WTC11 (cell line): ENCODE data around the gene PDZD2. TPM values are rescaled to one million over a fixed set of nuclear protein-coding genes. Genes with fewer than 3 reads are reported as not detected.

ENCODE experiments used
- ATAC-seq: fragments of 200-7000 bp; cut with Tn5 transposase; 2 replicates; pipeline ENCODE4 v1.10.0; 2021; ENCODE audit warnings: mild to moderate bottlenecking, moderate library complexity
- CTCF ChIA-PET: fragments of 300-600 bp; sonication (Branson Sonifier 250); formaldehyde crosslinking; loops from one replicate; lab custom pipeline; 2021; ENCODE audit warnings: antibody characterized with exemption; lab: Charles Lee
- POLR2A ChIA-PET: fragments of 350-600 bp; sonication (Branson Sonifier 250); formaldehyde crosslinking; loops from one replicate; lab custom pipeline; 2021; ENCODE audit warnings: antibody characterized with exemption; lab: Charles Lee
- DNase-seq: peaks from one replicate; pipeline ENCODE4 v3.0.0; 2021; ENCODE audit warnings: low spot score
- H3K27ac Mint-ChIP-seq: 2 replicates; pipeline ENCODE4 v1.8.0; 2021; ENCODE audit warnings: mixed read lengths
- H3K27me3 Mint-ChIP-seq: 2 replicates; pipeline ENCODE4 v1.8.0; 2021; ENCODE audit warnings: low read depth, mild to moderate bottlenecking, moderate library complexity, mixed read lengths
- H3K36me3 Mint-ChIP-seq: 2 replicates; pipeline ENCODE4 v1.8.0; 2021; ENCODE audit warnings: mixed read lengths
- H3K4me1 Mint-ChIP-seq: 2 replicates; pipeline ENCODE4 v1.8.0; 2022; ENCODE audit warnings: mixed read lengths
- H3K4me3 Mint-ChIP-seq: 2 replicates; pipeline ENCODE4 v1.8.0; 2021; ENCODE audit warnings: mild to moderate bottlenecking, moderate library complexity, mixed read lengths
- H3K9me3 Mint-ChIP-seq: 2 replicates; pipeline ENCODE4 v1.8.0; 2021; ENCODE audit warnings: mixed read lengths
- FOXP1 ChIP-seq: sonication (generic); formaldehyde crosslinking; IDR thresholded peaks from 2 replicates; pipeline ENCODE4 v1.8.0; 2022; ENCODE audit warnings: missing genetic modification reagents, mild to moderate bottlenecking, moderate library complexity, borderline replicate concordance
- HMGXB4 ChIP-seq: sonication (generic); formaldehyde crosslinking; IDR thresholded peaks from 2 replicates; pipeline ENCODE4 v1.8.1; 2023; ENCODE audit warnings: mild to moderate bottlenecking, moderate library complexity, missing genetic modification reagents
- NFATC4 ChIP-seq: fragments of 250-450 bp; sonication (Bioruptor Pico); IDR thresholded peaks from 2 replicates; pipeline ENCODE4 v1.9.0; 2021; ENCODE audit warnings: mild to moderate bottlenecking
- PREB ChIP-seq: sonication (generic); formaldehyde crosslinking; IDR thresholded peaks from 2 replicates; pipeline ENCODE4 v1.8.1; 2022; ENCODE audit warnings: mild to moderate bottlenecking, missing genetic modification reagents, moderate library complexity, borderline replicate concordance
- PRRX2 ChIP-seq: fragments of 250-450 bp; sonication (Bioruptor Pico); IDR thresholded peaks from 2 replicates; pipeline ENCODE4 v1.8.0; 2021; ENCODE audit warnings: mild to moderate bottlenecking
- RELA ChIP-seq: sonication (generic); formaldehyde crosslinking; IDR thresholded peaks from 2 replicates; pipeline ENCODE4 v1.8.1; 2022; ENCODE audit warnings: missing genetic modification reagents, mild to moderate bottlenecking, borderline replicate concordance
- TEAD1 ChIP-seq: sonication (generic); formaldehyde crosslinking; IDR thresholded peaks from 2 replicates; pipeline ENCODE4 v1.8.0; 2022; ENCODE audit warnings: mild to moderate bottlenecking, missing genetic modification reagents
- USF1 ChIP-seq: sonication (generic); formaldehyde crosslinking; IDR thresholded peaks from 2 replicates; pipeline ENCODE4 v1.8.0; 2022; ENCODE audit warnings: mild to moderate bottlenecking, missing genetic modification reagents
- ZMAT4 ChIP-seq: fragments of 250-450 bp; sonication (Bioruptor Pico); IDR thresholded peaks from 2 replicates; pipeline ENCODE4 v1.9.0; 2021; ENCODE audit warnings: mild to moderate bottlenecking
- ZNF219 ChIP-seq: sonication (generic); formaldehyde crosslinking; IDR thresholded peaks from 2 replicates; pipeline ENCODE4 v1.8.0; 2023; ENCODE audit warnings: missing genetic modification reagents, mild to moderate bottlenecking, borderline replicate concordance
- ZNF263 ChIP-seq: sonication (generic); formaldehyde crosslinking; IDR thresholded peaks from 2 replicates; pipeline ENCODE4 v1.8.1; 2022; ENCODE audit warnings: low read depth, mild to moderate bottlenecking, moderate library complexity, missing genetic modification reagents
- ZNF281 ChIP-seq: sonication (generic); formaldehyde crosslinking; IDR thresholded peaks from 2 replicates; pipeline ENCODE4 v1.8.0; 2023; ENCODE audit warnings: mild to moderate bottlenecking, missing genetic modification reagents
- ZNF317 ChIP-seq: sonication (generic); formaldehyde crosslinking; IDR thresholded peaks from 2 replicates; pipeline ENCODE4 v1.8.1; 2023; ENCODE audit warnings: low read depth, mild to moderate bottlenecking, moderate library complexity, missing genetic modification reagents, borderline replicate concordance
- total RNA-seq: library from RNA; stranded (reverse); gene quantifications from 3 replicates; pipeline ENCODE4 v1.2.3, GENCODE V29; 2021
- TF ChIP-seq, protein P1 (sequence below): sonication (generic); formaldehyde crosslinking; IDR thresholded peaks from 2 replicates; pipeline ENCODE4 v1.8.1; 2023; ENCODE audit warnings: mild to moderate bottlenecking, missing genetic modification reagents

Gene PDZD2
- total RNA-seq, 1 experiment from 2014 or later, result 11.4 TPM

DNA sequence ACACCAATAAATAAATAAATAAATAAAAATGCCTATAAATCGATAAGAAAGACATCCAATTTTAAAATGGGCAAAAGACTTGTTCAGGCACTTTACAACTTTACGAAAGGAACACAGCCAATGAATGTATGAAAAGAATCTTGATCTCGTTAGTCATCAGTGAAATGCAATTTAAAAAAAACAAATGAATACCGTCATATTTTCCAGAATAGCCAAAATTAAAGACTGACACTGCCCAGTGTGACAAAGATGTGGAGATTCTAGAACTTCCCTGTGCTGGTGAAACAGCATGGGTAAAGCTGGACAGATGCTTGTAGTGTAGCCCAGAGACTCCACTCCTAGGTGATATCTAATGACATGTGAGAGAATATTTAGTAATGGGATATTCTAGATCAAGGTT, 408.1 kb downstream of the PDZD2 start:
- TF ChIP-seq RELA (CRISPR knock-in tag) (no peak), ZNF263 (CRISPR knock-in tag) (no peak), ZNF281 (CRISPR knock-in tag) (no peak), PREB (CRISPR knock-in tag) (no peak), TEAD1 (CRISPR knock-in tag) (no peak), NFATC4 (no peak), ZMAT4 (no peak), ZNF317 (CRISPR knock-in tag) (no peak), FOXP1 (no peak), ZNF219 (no peak), PRRX2 (CRISPR knock-in tag) (no peak), HMGXB4 (CRISPR knock-in tag) (no peak), USF1 (CRISPR knock-in tag) (no peak)
- TF ChIP-seq, protein P1, sequence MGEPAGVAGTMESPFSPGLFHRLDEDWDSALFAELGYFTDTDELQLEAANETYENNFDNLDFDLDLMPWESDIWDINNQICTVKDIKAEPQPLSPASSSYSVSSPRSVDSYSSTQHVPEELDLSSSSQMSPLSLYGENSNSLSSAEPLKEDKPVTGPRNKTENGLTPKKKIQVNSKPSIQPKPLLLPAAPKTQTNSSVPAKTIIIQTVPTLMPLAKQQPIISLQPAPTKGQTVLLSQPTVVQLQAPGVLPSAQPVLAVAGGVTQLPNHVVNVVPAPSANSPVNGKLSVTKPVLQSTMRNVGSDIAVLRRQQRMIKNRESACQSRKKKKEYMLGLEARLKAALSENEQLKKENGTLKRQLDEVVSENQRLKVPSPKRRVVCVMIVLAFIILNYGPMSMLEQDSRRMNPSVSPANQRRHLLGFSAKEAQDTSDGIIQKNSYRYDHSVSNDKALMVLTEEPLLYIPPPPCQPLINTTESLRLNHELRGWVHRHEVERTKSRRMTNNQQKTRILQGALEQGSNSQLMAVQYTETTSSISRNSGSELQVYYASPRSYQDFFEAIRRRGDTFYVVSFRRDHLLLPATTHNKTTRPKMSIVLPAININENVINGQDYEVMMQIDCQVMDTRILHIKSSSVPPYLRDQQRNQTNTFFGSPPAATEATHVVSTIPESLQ, result no peak
- Mint-ChIP-seq H3K27me3 (no peaks in the 10 kb centered on the region), H3K27ac (no peak overlapping the region), H3K4me1 (peaks cover 18% of the 10 kb centered on the region), H3K9me3 (no peaks in the 10 kb centered on the region), H3K4me3 (no peak overlapping the region), H3K36me3 (peaks cover 4% of the 10 kb centered on the region)
- DNase-seq (no peak), ATAC-seq (no peak)
- ChIA-PET POLR2A (no interaction called here), CTCF (no interaction called here)

DNA sequence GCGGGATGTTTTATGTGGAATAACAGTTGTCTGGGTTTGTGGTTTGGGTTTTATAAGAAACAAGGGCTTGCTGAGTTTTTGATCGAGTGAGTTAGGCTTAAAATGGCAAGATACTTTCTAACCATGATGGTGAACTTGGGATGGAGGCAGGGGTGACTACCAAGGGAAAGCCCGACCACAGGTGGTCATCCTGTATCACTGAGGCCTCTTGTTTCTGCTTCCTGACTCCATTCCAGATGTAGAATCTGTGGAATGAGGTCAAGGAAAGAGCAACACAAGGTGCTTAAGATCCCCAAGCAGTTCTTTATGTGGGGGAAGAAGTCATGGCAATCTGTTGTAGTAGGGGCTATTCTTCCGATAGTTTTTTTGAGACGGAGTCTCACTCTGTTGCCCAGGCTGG, 412.9 kb downstream of the PDZD2 start:
- DNase-seq, result no peak
- CTCF ChIA-PET, result no interaction called here
- H3K27me3 Mint-ChIP-seq, result no peaks in the 10 kb centered on the region
- POLR2A ChIA-PET, result no interaction called here
- H3K4me1 Mint-ChIP-seq, result peaks cover 16% of the 10 kb centered on the region
- TF ChIP-seq TEAD1 (CRISPR knock-in tag), result peak; percentile 19; the same call in 1 of the 2 replicates
- TF ChIP-seq ZNF219, result no peak
- H3K27ac Mint-ChIP-seq, result peak overlapping the region; percentile 11; the same call in 1 of the 2 replicates
- peaks cover 5% of the 10 kb centered on the region; the same call in 1 of the 2 replicates for H3K36me3 Mint-ChIP-seq
- ATAC-seq, result peak; percentile 82
- H3K4me3 Mint-ChIP-seq, result no peak overlapping the region
- H3K9me3 Mint-ChIP-seq, result no peaks in the 10 kb centered on the region
